ENCODE data around the gene MYBBP1A. TPM values are rescaled to one million over a fixed set of nuclear protein-coding genes. Genes with fewer than 3 reads are reported as not detected.
"Not testable (repeated sequence)": the region's sequence is repeated elsewhere in the genome, so short reads cannot be mapped to it uniquely, and the experiment has no call there.

MYBBP1A gene
- total and polyA plus RNA-seq, 2 experiments from 2014 or later: 42.4 to 56.4 TPM

GRCh38 chr17:4598776-4599504 lies 43.8 kb upstream of the MYBBP1A start:
- DNase-seq: peak; percentile 43
- H3K9ac ChIP-seq: no peak overlapping the region
- peaks cover 24% of the 10 kb centered on the region for H3K27me3 ChIP-seq (replicated peaks; ENCODE audit: insufficient read depth)
- no peaks in the 10 kb centered on the region for H3K9me3 ChIP-seq (ENCODE audit: low read depth)
- WGBS, 2 experiments (ENCODE audit: low coverage in 1 of 2, low lambda C conversion rate in 2 of 2, missing lambda C conversion rate in 2 of 2): 11 to 15% methylated on average over 19 to 20 of the region's 20 CpGs
- H4K20me1 ChIP-seq (ENCODE audit: insufficient read depth): no peaks in the 10 kb centered on the region
- H3F3A ChIP-seq (ENCODE audit: insufficient read depth): no peaks in the 10 kb centered on the region
- H3K4me2 ChIP-seq (ENCODE audit: unreplicated experiment): no peak overlapping the region
- no peaks in the 10 kb centered on the region for H3K4me1 ChIP-seq (ENCODE audit: insufficient read depth)
- in situ Hi-C loops (cut with MboI): no loop called here
- no peaks in the 10 kb centered on the region for H3K79me2 ChIP-seq (ENCODE audit: insufficient read depth)
- H3K4me3 ChIP-seq: no peak overlapping the region
- H3K36me3 ChIP-seq (ENCODE audit: low read depth): no peaks in the 10 kb centered on the region
- no peaks in the 10 kb centered on the region for H3K9me2 ChIP-seq (ENCODE audit: insufficient read depth)
- TF ChIP-seq EZH2phosphoT487 (IDR thresholded peaks at IDR 0.05; ENCODE audit: insufficient read depth, low read depth) (no peak), EZH2 (IDR thresholded peaks at IDR 0.05; ENCODE audit: insufficient read depth, poor library complexity, severe bottlenecking) (peak; percentile 12)
- no peak overlapping the region for H3K27ac ChIP-seq
- H2AFZ ChIP-seq: no peak overlapping the region

- TF ChIP-seq EZH2phosphoT487 (IDR thresholded peaks at IDR 0.05; ENCODE audit: insufficient read depth, low read depth) (no peak), EZH2 (IDR thresholded peaks at IDR 0.05; ENCODE audit: insufficient read depth, poor library complexity, severe bottlenecking) (no peak)
- Histone ChIP-seq H3K9me3 (ENCODE audit: low read depth) (no peaks in the 10 kb centered on the region), H3K79me2 (ENCODE audit: insufficient read depth) (no peaks in the 10 kb centered on the region), H3K9me2 (ENCODE audit: insufficient read depth) (no peaks in the 10 kb centered on the region), H3K9ac (no peak overlapping the region), H3K4me2 (ENCODE audit: unreplicated experiment) (no peak overlapping the region), H3K27ac (no peak overlapping the region), H4K20me1 (ENCODE audit: insufficient read depth) (no peaks in the 10 kb centered on the region), H2AFZ (no peak overlapping the region), H3K36me3 (ENCODE audit: low read depth) (no peaks in the 10 kb centered on the region), H3K4me3 (no peak overlapping the region), H3F3A (ENCODE audit: insufficient read depth) (no peaks in the 10 kb centered on the region), H3K4me1 (ENCODE audit: insufficient read depth) (no peaks in the 10 kb centered on the region), H3K27me3 (replicated peaks; ENCODE audit: insufficient read depth) (peaks cover 24% of the 10 kb centered on the region)
- in situ Hi-C loops (cut with MboI): no loop called here
- no peak for DNase-seq
- 71 to 75% methylated on average over 13 of the region's 13 CpGs for WGBS, 2 experiments (ENCODE audit: low coverage in 1 of 2, low lambda C conversion rate in 2 of 2, missing lambda C conversion rate in 2 of 2)
Observed at GRCh38 chr17:4597975-4598374, 42.8 kb upstream of the MYBBP1A start.

DNA sequence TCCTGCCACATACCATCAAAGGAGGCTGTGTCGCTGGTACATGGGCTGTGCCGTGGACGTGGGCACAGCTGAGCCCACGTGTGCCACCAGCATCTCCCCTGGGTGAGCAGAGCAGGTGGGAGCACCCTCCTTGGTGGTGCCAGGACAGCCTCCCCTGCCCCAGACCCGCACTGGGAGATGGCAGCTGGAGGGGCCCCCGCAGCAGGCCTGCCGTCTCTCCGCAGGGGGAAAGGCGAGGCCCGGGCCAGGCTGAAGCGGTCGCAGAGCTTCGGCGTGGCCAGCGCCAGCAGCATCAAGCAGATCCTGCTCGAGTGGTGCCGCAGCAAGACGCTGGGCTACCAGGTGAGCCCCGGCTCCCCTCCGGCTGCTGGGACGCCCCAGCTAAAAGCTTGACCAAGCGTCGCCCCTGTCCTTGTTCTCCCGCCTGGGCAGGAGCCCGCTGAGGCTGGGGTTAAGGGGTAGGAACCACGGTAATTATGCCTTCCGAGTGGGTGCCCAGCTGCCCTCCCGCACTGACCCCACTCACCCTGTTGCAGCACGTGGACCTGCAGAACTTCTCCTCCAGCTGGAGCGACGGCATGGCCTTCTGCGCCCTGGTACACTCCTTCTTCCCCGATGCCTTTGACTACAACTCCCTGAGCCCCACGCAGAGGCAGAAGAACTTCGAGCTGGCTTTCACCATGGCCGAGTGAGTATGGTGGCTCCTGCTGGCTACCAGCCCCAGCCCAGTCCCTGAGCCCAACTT lies 41.6 kb upstream of the MYBBP1A start:
- Histone ChIP-seq H3K36me3 (ENCODE audit: low read depth) (no peaks in the 10 kb centered on the region), H3K27ac (no peak overlapping the region), H3K4me1 (ENCODE audit: insufficient read depth) (no peaks in the 10 kb centered on the region), H3F3A (ENCODE audit: insufficient read depth) (no peaks in the 10 kb centered on the region), H3K9me2 (ENCODE audit: insufficient read depth) (no peaks in the 10 kb centered on the region), H3K4me2 (ENCODE audit: unreplicated experiment) (no peak overlapping the region), H4K20me1 (ENCODE audit: insufficient read depth) (no peaks in the 10 kb centered on the region), H3K9ac (no peak overlapping the region), H3K27me3 (replicated peaks; ENCODE audit: insufficient read depth) (peaks cover 24% of the 10 kb centered on the region), H3K4me3 (no peak overlapping the region), H3K79me2 (ENCODE audit: insufficient read depth) (no peaks in the 10 kb centered on the region), H2AFZ (no peak overlapping the region), H3K9me3 (ENCODE audit: low read depth) (no peaks in the 10 kb centered on the region)
- in situ Hi-C loops (cut with MboI): no loop called here
- no peak for TF ChIP-seq EZH2phosphoT487 (IDR thresholded peaks at IDR 0.05; ENCODE audit: insufficient read depth, low read depth)
- TF ChIP-seq EZH2 (IDR thresholded peaks at IDR 0.05; ENCODE audit: insufficient read depth, poor library complexity, severe bottlenecking): no peak
- WGBS, 2 experiments (ENCODE audit: low coverage in 1 of 2, low lambda C conversion rate in 2 of 2, missing lambda C conversion rate in 2 of 2): 80% methylated on average over 34 to 36 of the region's 36 CpGs
- no peak for DNase-seq

GRCh38 chr17:4595685-4596342 lies 40.6 kb upstream of the MYBBP1A start:
- DNase-seq; H3K9me2 ChIP-seq (ENCODE audit: insufficient read depth); H3K9ac ChIP-seq; H4K20me1 ChIP-seq (ENCODE audit: insufficient read depth); H3K9me3 ChIP-seq (ENCODE audit: low read depth); H3K27ac ChIP-seq; H3K4me1 ChIP-seq (ENCODE audit: insufficient read depth); in situ Hi-C loops (cut with MboI); H3K4me3 ChIP-seq; H3K36me3 ChIP-seq (ENCODE audit: low read depth); H3K4me2 ChIP-seq (ENCODE audit: unreplicated experiment); H2AFZ ChIP-seq; H3F3A ChIP-seq (ENCODE audit: insufficient read depth); H3K79me2 ChIP-seq (ENCODE audit: insufficient read depth): not testable (repeated sequence)
- WGBS, 2 experiments (ENCODE audit: low coverage in 1 of 2, low lambda C conversion rate in 2 of 2, missing lambda C conversion rate in 2 of 2): 62 to 77% methylated on average over 15 to 23 of the region's 23 CpGs
- H3K27me3 ChIP-seq (replicated peaks; ENCODE audit: insufficient read depth): peaks cover 30% of the 10 kb centered on the region

All from GM23248 (cell line).